Measurements from ENCODE around the gene GRIK5. TPM values are rescaled to one million over a fixed set of nuclear protein-coding genes. Genes with fewer than 3 reads are reported as not detected.
"Not testable (repeated sequence)": the region's sequence is repeated elsewhere in the genome, so short reads cannot be mapped to it uniquely, and the experiment has no call there.

GRIK5 gene
- total RNA-seq, 1 experiment from 2014 or later: 43.1 TPM

GRCh38 chr19:41993612-41994483, 76.2 kb downstream of the GRIK5 start, which contains the start of gene ATP1A3:
Gene ATP1A3 (minus strand): TSS chr19:41994230. CDS start chr19:41994076, 154 bp downstream.
- Histone ChIP-seq H2BK120ac (ENCODE audit: low read depth, low read length, poor library complexity, severe bottlenecking) (no peak within 1 kb of the TSS), H3K79me2 (ENCODE audit: insufficient read depth, low read length) (no peaks in the 10 kb centered on the region), H3K23me2 (ENCODE audit: insufficient read length, low read depth, low read length, poor library complexity, severe bottlenecking) (peaks cover 9% of the 10 kb centered on the region), H2AFZ (ENCODE audit: low read length) (no peak within 1 kb of the TSS), H3K56ac (ENCODE audit: insufficient read length, low read depth, low read length) (no peak within 1 kb of the TSS), H3K23ac (ENCODE audit: insufficient read length, low read depth, low read length) (no peak within 1 kb of the TSS), H3K18ac (ENCODE audit: insufficient read length, low read depth, low read length) (no peak within 1 kb of the TSS), H2BK5ac (ENCODE audit: insufficient read length, low read length) (no peak within 1 kb of the TSS), H3K4ac (ENCODE audit: low read depth, low read length) (no peak within 1 kb of the TSS), H4K8ac (replicated peaks; ENCODE audit: insufficient read length, low read depth, low read length) (no peak within 1 kb of the TSS), H3K27me3 (ENCODE audit: insufficient read depth, low read length) (peaks cover 13% of the 10 kb centered on the region; the same call in 1 of the 2 replicates), H3K9me3 (ENCODE audit: control insufficient read depth, low read depth, low read length) (no peaks in the 10 kb centered on the region), H4K20me1 (ENCODE audit: control insufficient read depth, insufficient read depth, insufficient read length) (no peaks in the 10 kb centered on the region), H2BK20ac (ENCODE audit: low read depth, low read length, poor library complexity, severe bottlenecking) (no peak within 1 kb of the TSS), H3T11ph (ENCODE audit: low read length) (no peak within 1 kb of the TSS), H2BK12ac (ENCODE audit: insufficient read length, low read depth, low read length) (no peak within 1 kb of the TSS), H3K14ac (ENCODE audit: insufficient read depth, low read length) (peak within 1 kb of the TSS; percentile 20; the same call in 1 of the 2 replicates), H3K4me1 (ENCODE audit: insufficient read depth, low read length) (no peaks in the 10 kb centered on the region), H4K91ac (ENCODE audit: insufficient read length, low read depth, low read length) (no peak within 1 kb of the TSS), H3K27ac (ENCODE audit: insufficient read length, low read depth, low read length) (no peak within 1 kb of the TSS), H2BK15ac (ENCODE audit: low read depth, low read length) (no peak within 1 kb of the TSS), H3K9ac (ENCODE audit: extremely low read depth, insufficient read length, low read length) (no peak within 1 kb of the TSS), H3K79me1 (ENCODE audit: insufficient read depth, low read depth, low read length, poor library complexity, severe bottlenecking) (no peaks in the 10 kb centered on the region), H2AK5ac (ENCODE audit: insufficient read length, low read length) (no peak within 1 kb of the TSS), H4K5ac (ENCODE audit: insufficient read length, low read depth, low read length) (no peak within 1 kb of the TSS), H3K4me2 (ENCODE audit: insufficient read depth, insufficient read length, low read length) (peak within 1 kb of the TSS; percentile 64)
- DNase-seq: peak; percentile 79
- Mint-ChIP-seq H3K4me1 (peaks cover 17 to 37% of the 10 kb centered on the region in 2 experiments), H3K9me3 (no peaks in the 10 kb centered on the region; a peak in 2 of 5 replicates), H3K36me3 (ENCODE audit: insufficient read depth in 1 of 3, low read depth in 3 of 3) (no peaks in the 10 kb centered on the region; a peak in 2 of 7 replicates), H3K27ac (no peak within 1 kb of the TSS; a peak in 2 of 7 replicates), H3K27me3 (ENCODE audit: low read depth) (peaks cover 63% of the 10 kb centered on the region), H3K4me3 (peak within 1 kb of the TSS; percentile 70 to 92)
- no CpG with 5 or more reads among the region's 84 CpGs for WGBS (ENCODE audit: extremely low coverage, insufficient read length, low lambda C conversion rate)
- no peak for TF ChIP-seq CTCF (conservative IDR thresholded peaks at IDR 0.05)

- H3K27me3 ChIP-seq (ENCODE audit: insufficient read depth, low read length): peaks cover 13% of the 10 kb centered on the region; the same call in 1 of the 2 replicates
- peak overlapping the region in 1 of 2 experiments; percentile 67; a peak in 3 of 5 replicates for H3K4me3 Mint-ChIP-seq
These were observed 78.0 kb downstream of the GRIK5 start for GRCh38 chr19:41991925-41992569.

More at GRCh38 chr19:41991925-41992569, 78.0 kb downstream of the GRIK5 start:
- H3K4me2 ChIP-seq (ENCODE audit: insufficient read depth, insufficient read length, low read length); DNase-seq; H4K5ac ChIP-seq (ENCODE audit: insufficient read length, low read depth, low read length); H4K8ac ChIP-seq (replicated peaks; ENCODE audit: insufficient read length, low read depth, low read length); H3K9me3 Mint-ChIP-seq; H3K9me3 ChIP-seq (ENCODE audit: control insufficient read depth, low read depth, low read length); H3K27ac Mint-ChIP-seq; H3K23ac ChIP-seq (ENCODE audit: insufficient read length, low read depth, low read length); H2AFZ ChIP-seq (ENCODE audit: low read length); H2AK5ac ChIP-seq (ENCODE audit: insufficient read length, low read length); H3K14ac ChIP-seq (ENCODE audit: insufficient read depth, low read length); H2BK12ac ChIP-seq (ENCODE audit: insufficient read length, low read depth, low read length); H2BK15ac ChIP-seq (ENCODE audit: low read depth, low read length); H3K79me1 ChIP-seq (ENCODE audit: insufficient read depth, low read depth, low read length, poor library complexity, severe bottlenecking); H3K36me3 Mint-ChIP-seq (ENCODE audit: insufficient read depth in 1 of 3, low read depth in 3 of 3); H3K79me2 ChIP-seq (ENCODE audit: insufficient read depth, low read length); H3T11ph ChIP-seq (ENCODE audit: low read length); H3K27ac ChIP-seq (ENCODE audit: insufficient read length, low read depth, low read length); H4K20me1 ChIP-seq (ENCODE audit: control insufficient read depth, insufficient read depth, insufficient read length); H3K18ac ChIP-seq (ENCODE audit: insufficient read length, low read depth, low read length); H2BK120ac ChIP-seq (ENCODE audit: low read depth, low read length, poor library complexity, severe bottlenecking); H4K91ac ChIP-seq (ENCODE audit: insufficient read length, low read depth, low read length); H3K9ac ChIP-seq (ENCODE audit: extremely low read depth, insufficient read length, low read length); H3K4me1 ChIP-seq (ENCODE audit: insufficient read depth, low read length); H3K4ac ChIP-seq (ENCODE audit: low read depth, low read length); H2BK20ac ChIP-seq (ENCODE audit: low read depth, low read length, poor library complexity, severe bottlenecking); H2BK5ac ChIP-seq (ENCODE audit: insufficient read length, low read length); H3K23me2 ChIP-seq (ENCODE audit: insufficient read length, low read depth, low read length, poor library complexity, severe bottlenecking); H3K56ac ChIP-seq (ENCODE audit: insufficient read length, low read depth, low read length): not testable (repeated sequence)
- H3K4me1 Mint-ChIP-seq: peaks cover 9 to 28% of the 10 kb centered on the region in 2 experiments
- H3K27me3 Mint-ChIP-seq (ENCODE audit: low read depth): peaks cover 48% of the 10 kb centered on the region
- WGBS (ENCODE audit: extremely low coverage, insufficient read length, low lambda C conversion rate): no CpG with 5 or more reads among the region's 11 CpGs

Measured in H9 (cell line).